HUES6 (cell line): ENCODE results near the gene CSN2.

Experiments
- H3K27ac ChIP-seq: 2 replicates; pipeline ENCODE4 v1.7.0; 2013; ENCODE audit warnings: low read depth, mild to moderate bottlenecking, low read length, inconsistent platforms
- H3K27me3 ChIP-seq: 2 replicates; pipeline ENCODE4 v1.6.1; 2013; ENCODE audit warnings: low read length; ENCODE audit not compliant: control insufficient read depth, insufficient read depth
- H3K36me3 ChIP-seq: 2 replicates; pipeline ENCODE4 v1.6.1; 2013; ENCODE audit warnings: low read length; ENCODE audit not compliant: control insufficient read depth, insufficient read depth
- H3K4me1 ChIP-seq: 2 replicates; pipeline ENCODE4 v1.6.1; 2013; ENCODE audit warnings: low read length; ENCODE audit not compliant: control insufficient read depth, insufficient read depth
- H3K4me3 ChIP-seq: 2 replicates; pipeline ENCODE4 v1.5.1; 2013; ENCODE audit warnings: low read depth, low read length
- H3K9ac ChIP-seq: one replicate; pipeline ENCODE4 v1.6.1; 2013; ENCODE audit warnings: mild to moderate bottlenecking, low read length
- H3K9me3 ChIP-seq: 2 replicates; pipeline ENCODE4 v1.6.1; 2013; ENCODE audit warnings: low read depth, low read length; ENCODE audit not compliant: control insufficient read depth, insufficient read depth

Gene CSN2

GRCh38 chr4:69965628-69966027 lies at the start of gene CSN2:
CSN2 (minus strand) TSS chr4:69965728; CDS start chr4:69960995, 4,733 bp downstream.
- H3K4me1 ChIP-seq: no peaks in the 10 kb centered on the region
- H3K27ac ChIP-seq: no peak within 1 kb of the TSS
- no peaks in the 10 kb centered on the region for H3K9me3 ChIP-seq
- no peak within 1 kb of the TSS for H3K9ac ChIP-seq
- no peak within 1 kb of the TSS for H3K4me3 ChIP-seq
- H3K27me3 ChIP-seq: no peaks in the 10 kb centered on the region
- H3K36me3 ChIP-seq: no peaks in the 10 kb centered on the region

GRCh38 chr4:70008771-70009170 lies 43.2 kb upstream of the CSN2 start:
- Histone ChIP-seq H3K9me3 (peaks cover 2% of the 10 kb centered on the region; the same call in 1 of the 2 replicates), H3K4me3 (no peak overlapping the region), H3K4me1 (no peaks in the 10 kb centered on the region), H3K27me3 (no peaks in the 10 kb centered on the region), H3K36me3 (no peaks in the 10 kb centered on the region), H3K27ac (no peak overlapping the region), H3K9ac (no peak overlapping the region)

GRCh38 chr4:70002507-70002906 lies 37.0 kb upstream of the CSN2 start:
- Histone ChIP-seq H3K9ac (no peak overlapping the region), H3K36me3 (no peaks in the 10 kb centered on the region), H3K4me1 (no peaks in the 10 kb centered on the region), H3K27ac (no peak overlapping the region), H3K4me3 (no peak overlapping the region), H3K9me3 (no peaks in the 10 kb centered on the region), H3K27me3 (no peaks in the 10 kb centered on the region)

GRCh38 chr4:70000711-70001110 lies 35.2 kb upstream of the CSN2 start:
- no peak overlapping the region for H3K4me3 ChIP-seq
- H3K9ac ChIP-seq: no peak overlapping the region
- no peak overlapping the region for H3K27ac ChIP-seq
- no peaks in the 10 kb centered on the region for H3K36me3 ChIP-seq
- no peaks in the 10 kb centered on the region for H3K4me1 ChIP-seq
- H3K9me3 ChIP-seq: no peaks in the 10 kb centered on the region
- H3K27me3 ChIP-seq: no peaks in the 10 kb centered on the region

- Histone ChIP-seq H3K9ac (no peak overlapping the region), H3K27ac (no peak overlapping the region), H3K9me3 (no peaks in the 10 kb centered on the region), H3K36me3 (no peaks in the 10 kb centered on the region), H3K27me3 (no peaks in the 10 kb centered on the region), H3K4me1 (no peaks in the 10 kb centered on the region), H3K4me3 (no peak overlapping the region)
These were observed 33.9 kb upstream of the CSN2 start for GRCh38 chr4:69999420-69999819.

- Histone ChIP-seq H3K4me3 (no peak within 1 kb of the TSS), H3K9me3 (no peaks in the 10 kb centered on the region), H3K9ac (no peak within 1 kb of the TSS), H3K27ac (no peak within 1 kb of the TSS), H3K36me3 (no peaks in the 10 kb centered on the region), H3K4me1 (no peaks in the 10 kb centered on the region), H3K27me3 (no peaks in the 10 kb centered on the region)
These were observed 30.0 kb upstream of the CSN2 start, which contains the start of gene STATH for GRCh38 chr4:69995526-69996016. STATH (plus strand) TSS chr4:69995966; CDS start chr4:69998438, 2,472 bp downstream.

- no peaks in the 10 kb centered on the region for H3K4me1 ChIP-seq
- H3K36me3 ChIP-seq: no peaks in the 10 kb centered on the region
These were observed 29.3 kb upstream of the CSN2 start for GRCh38 chr4:69994782-69995181.

GRCh38 chr4:69991016-69991415 lies 25.5 kb upstream of the CSN2 start:
- Histone ChIP-seq H3K4me1 (no peaks in the 10 kb centered on the region), H3K27ac (no peak overlapping the region), H3K9me3 (no peaks in the 10 kb centered on the region), H3K9ac (no peak overlapping the region), H3K4me3 (no peak overlapping the region), H3K27me3 (no peaks in the 10 kb centered on the region), H3K36me3 (no peaks in the 10 kb centered on the region)

More at GRCh38 chr4:69994782-69995181, 29.3 kb upstream of the CSN2 start:
- no peaks in the 10 kb centered on the region for H3K9me3 ChIP-seq
- H3K27me3 ChIP-seq: no peaks in the 10 kb centered on the region
- H3K9ac ChIP-seq: no peak overlapping the region
- no peak overlapping the region for H3K27ac ChIP-seq
- H3K4me3 ChIP-seq: no peak overlapping the region

GRCh38 chr4:69986663-69987062 lies 21.1 kb upstream of the CSN2 start:
- Histone ChIP-seq H3K4me3 (no peak overlapping the region), H3K4me1 (peaks cover 5% of the 10 kb centered on the region; the same call in 1 of the 2 replicates), H3K27ac (no peak overlapping the region), H3K9me3 (no peaks in the 10 kb centered on the region), H3K36me3 (no peaks in the 10 kb centered on the region), H3K27me3 (no peaks in the 10 kb centered on the region), H3K9ac (no peak overlapping the region)

GRCh38 chr4:69984030-69984443 lies 18.5 kb upstream of the CSN2 start:
- Histone ChIP-seq H3K36me3 (no peaks in the 10 kb centered on the region), H3K9me3 (no peaks in the 10 kb centered on the region), H3K9ac (no peak overlapping the region), H3K27ac (no peak overlapping the region), H3K4me3 (no peak overlapping the region), H3K4me1 (peaks cover 5% of the 10 kb centered on the region; the same call in 1 of the 2 replicates), H3K27me3 (no peaks in the 10 kb centered on the region)

GRCh38 chr4:69977582-69977981 lies 12.1 kb upstream of the CSN2 start:
- Histone ChIP-seq H3K27ac (no peak overlapping the region), H3K9me3 (no peaks in the 10 kb centered on the region), H3K4me1 (no peaks in the 10 kb centered on the region), H3K9ac (no peak overlapping the region), H3K4me3 (no peak overlapping the region), H3K36me3 (no peaks in the 10 kb centered on the region), H3K27me3 (no peaks in the 10 kb centered on the region)

- H3K4me1 ChIP-seq: no peaks in the 10 kb centered on the region
- H3K27me3 ChIP-seq: no peaks in the 10 kb centered on the region
- no peak overlapping the region for H3K27ac ChIP-seq
- H3K36me3 ChIP-seq: no peaks in the 10 kb centered on the region
- H3K9me3 ChIP-seq: no peaks in the 10 kb centered on the region
- no peak overlapping the region for H3K9ac ChIP-seq
- no peak overlapping the region for H3K4me3 ChIP-seq
These were observed 9.1 kb upstream of the CSN2 start for GRCh38 chr4:69974631-69975030.
